HFF-Myc (cell line): ENCODE results near the gene CARD10.

ENCODE experiments used
- DNase-seq: peaks from one replicate; pipeline ENCODE4 v3.0.0-alpha.2; 2011; ENCODE audit warnings: low read depth; ENCODE audit errors: extremely low read depth
- H3K4me3 ChIP-seq: replicated peaks from 2 replicates; pipeline ENCODE4 v1.5.1; 2011; ENCODE audit warnings: low read depth, mild to moderate bottlenecking, control low read depth, low read length
- CTCF ChIP-seq: IDR thresholded peaks from 2 replicates; pipeline ENCODE4 v1.5.1; 2012; ENCODE audit warnings: mild to moderate bottlenecking, low read depth, low read length, control low read depth; ENCODE audit errors: missing control alignments

Gene CARD10

GRCh38 chr22:37521236-37521739, 2.1 kb upstream of the CARD10 start:
- DNase-seq, result no peak
- H3K4me3 ChIP-seq, result no peak overlapping the region
- TF ChIP-seq CTCF, result no peak

GRCh38 chr22:37520776-37521191, 1.6 kb upstream of the CARD10 start:
- H3K4me3 ChIP-seq, result no peak overlapping the region
- no peak for DNase-seq
- no peak for TF ChIP-seq CTCF

- TF ChIP-seq CTCF, result no peak
- DNase-seq, result no peak
- peak overlapping the region; percentile 67 for H3K4me3 ChIP-seq
Observed at GRCh38 chr22:37518509-37519267, 527 bp downstream of the CARD10 start.

- TF ChIP-seq CTCF, result no peak
- no peak for DNase-seq
- H3K4me3 ChIP-seq, result peak overlapping the region; percentile 67
Observed at GRCh38 chr22:37517826-37518450, 1.3 kb downstream of the CARD10 start.

- H3K4me3 ChIP-seq, result no peak overlapping the region
- no peak for TF ChIP-seq CTCF
- DNase-seq, result no peak
Observed at GRCh38 chr22:37516456-37516855, 2.8 kb downstream of the CARD10 start.

GRCh38 chr22:37515901-37516300, 3.3 kb downstream of the CARD10 start:
- no peak overlapping the region for H3K4me3 ChIP-seq
- DNase-seq, result no peak
- TF ChIP-seq CTCF, result no peak
